GM21529 (cell line): ENCODE results near the gene PTPRN.
A peak's percentile ranks its signal among the peaks of the same experiment; 100 is the strongest.

ENCODE experiments used
- ATAC-seq: cut with Tn5 transposase; IDR thresholded peaks from one replicate; pipeline ENCODE4 v1.9.1; 2021; ENCODE audit not compliant: unreplicated experiment

The PTPRN gene

GRCh38 chr2:219247678-219248642 is 61.2 kb downstream of the PTPRN start:
- ATAC-seq = no peak

- ATAC-seq = no peak
Measured at GRCh38 chr2:219246559-219246958, 62.6 kb downstream of the PTPRN start.

- ATAC-seq = no peak
Measured at GRCh38 chr2:219245899-219246230, 63.3 kb downstream of the PTPRN start.

GRCh38 chr2:219245148-219245898 is 63.9 kb downstream of the PTPRN start, which contains the start of the genes GLB1L and STK16:
Gene GLB1L (minus strand): TSS chr2:219245444. CDS start chr2:219243573, 1,871 bp downstream.
Gene STK16 (plus strand): TSS chr2:219245479. CDS start chr2:219246000, 521 bp downstream.
- peak; percentile 64 for ATAC-seq

GRCh38 chr2:219244789-219245147 is 64.4 kb downstream of the PTPRN start:
- no peak for ATAC-seq

GRCh38 chr2:219243291-219243761 is 65.9 kb downstream of the PTPRN start:
- no peak for ATAC-seq
